HUES6 (cell line): ENCODE results near the gene RNF208.
"Not testable (repeated sequence)": the region's sequence is repeated elsewhere in the genome, so short reads cannot be mapped to it uniquely, and the experiment has no call there.

ENCODE experiments used
- H3K27ac ChIP-seq: 2 replicates; pipeline ENCODE4 v1.7.0; 2013; ENCODE audit warnings: low read depth, mild to moderate bottlenecking, low read length, inconsistent platforms
- H3K27me3 ChIP-seq: 2 replicates; pipeline ENCODE4 v1.6.1; 2013; ENCODE audit warnings: low read length; ENCODE audit not compliant: control insufficient read depth, insufficient read depth
- H3K36me3 ChIP-seq: 2 replicates; pipeline ENCODE4 v1.6.1; 2013; ENCODE audit warnings: low read length; ENCODE audit not compliant: control insufficient read depth, insufficient read depth
- H3K4me1 ChIP-seq: 2 replicates; pipeline ENCODE4 v1.6.1; 2013; ENCODE audit warnings: low read length; ENCODE audit not compliant: control insufficient read depth, insufficient read depth
- H3K4me3 ChIP-seq: 2 replicates; pipeline ENCODE4 v1.5.1; 2013; ENCODE audit warnings: low read depth, low read length
- H3K9ac ChIP-seq: one replicate; pipeline ENCODE4 v1.6.1; 2013; ENCODE audit warnings: mild to moderate bottlenecking, low read length
- H3K9me3 ChIP-seq: 2 replicates; pipeline ENCODE4 v1.6.1; 2013; ENCODE audit warnings: low read depth, low read length; ENCODE audit not compliant: control insufficient read depth, insufficient read depth

RNF208 gene

DNA sequence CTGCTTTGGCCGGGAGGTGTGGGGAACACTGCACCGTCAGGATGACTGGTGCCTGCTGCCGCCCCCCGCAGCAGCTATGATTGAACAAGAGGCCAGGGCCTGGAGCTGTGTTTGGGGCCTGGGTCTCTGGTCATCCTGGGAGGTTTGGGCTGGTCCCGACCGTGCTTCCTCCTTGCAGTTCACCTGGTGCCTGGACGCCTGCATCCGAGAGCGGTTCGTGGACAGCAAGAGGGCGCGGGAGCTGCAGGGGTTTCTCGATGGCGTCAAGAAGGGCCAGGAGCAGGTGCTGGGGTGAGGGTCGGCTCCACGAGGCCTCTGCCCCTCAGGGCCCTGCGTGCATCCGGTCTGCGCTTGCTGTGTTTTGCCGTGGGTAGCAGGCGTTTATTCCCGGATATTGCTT, 42.0 kb upstream of the RNF208 start:
- H3K36me3 ChIP-seq: peaks cover 59% of the 10 kb centered on the region
- no peaks in the 10 kb centered on the region for H3K9me3 ChIP-seq
- no peak overlapping the region for H3K27ac ChIP-seq
- no peak overlapping the region for H3K4me3 ChIP-seq
- H3K4me1 ChIP-seq: no peaks in the 10 kb centered on the region
- no peaks in the 10 kb centered on the region for H3K27me3 ChIP-seq
- H3K9ac ChIP-seq: no peak overlapping the region

DNA sequence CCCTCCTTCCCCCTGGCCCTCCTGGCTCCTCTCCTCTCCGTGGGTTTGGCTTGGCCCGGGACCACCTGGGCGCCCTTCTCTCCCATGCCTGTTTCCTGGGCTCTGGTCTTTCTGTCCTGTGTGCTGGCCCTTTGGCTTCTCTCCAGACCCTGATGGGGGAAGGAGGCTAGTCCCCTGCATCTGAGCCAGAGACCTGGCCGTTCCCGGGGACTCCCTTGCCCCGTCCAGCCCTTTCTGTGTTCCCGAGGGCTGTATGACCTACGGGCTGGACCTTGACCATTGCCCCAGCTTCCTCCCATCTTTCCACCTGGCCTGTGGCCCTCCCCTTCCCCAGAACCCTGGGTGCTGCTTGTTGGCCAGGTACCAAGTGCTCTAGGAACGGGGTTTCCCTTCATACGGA, 41.5 kb upstream of the RNF208 start:
- Histone ChIP-seq H3K9ac (no peak overlapping the region), H3K9me3 (no peaks in the 10 kb centered on the region)

GRCh38 chr9:137262909-137263285, 40.9 kb upstream of the RNF208 start:
- H3K4me1 ChIP-seq: no peaks in the 10 kb centered on the region
- no peak overlapping the region for H3K9ac ChIP-seq
- no peak overlapping the region for H3K27ac ChIP-seq
- peaks cover 58% of the 10 kb centered on the region for H3K36me3 ChIP-seq
- H3K27me3 ChIP-seq: no peaks in the 10 kb centered on the region
- H3K4me3 ChIP-seq: no peak overlapping the region
- no peaks in the 10 kb centered on the region for H3K9me3 ChIP-seq

More for the DNA sequence above, 41.5 kb upstream of the RNF208 start:
- Histone ChIP-seq H3K4me3 (no peak overlapping the region), H3K36me3 (peaks cover 59% of the 10 kb centered on the region), H3K27me3 (no peaks in the 10 kb centered on the region), H3K27ac (no peak overlapping the region), H3K4me1 (no peaks in the 10 kb centered on the region)

DNA sequence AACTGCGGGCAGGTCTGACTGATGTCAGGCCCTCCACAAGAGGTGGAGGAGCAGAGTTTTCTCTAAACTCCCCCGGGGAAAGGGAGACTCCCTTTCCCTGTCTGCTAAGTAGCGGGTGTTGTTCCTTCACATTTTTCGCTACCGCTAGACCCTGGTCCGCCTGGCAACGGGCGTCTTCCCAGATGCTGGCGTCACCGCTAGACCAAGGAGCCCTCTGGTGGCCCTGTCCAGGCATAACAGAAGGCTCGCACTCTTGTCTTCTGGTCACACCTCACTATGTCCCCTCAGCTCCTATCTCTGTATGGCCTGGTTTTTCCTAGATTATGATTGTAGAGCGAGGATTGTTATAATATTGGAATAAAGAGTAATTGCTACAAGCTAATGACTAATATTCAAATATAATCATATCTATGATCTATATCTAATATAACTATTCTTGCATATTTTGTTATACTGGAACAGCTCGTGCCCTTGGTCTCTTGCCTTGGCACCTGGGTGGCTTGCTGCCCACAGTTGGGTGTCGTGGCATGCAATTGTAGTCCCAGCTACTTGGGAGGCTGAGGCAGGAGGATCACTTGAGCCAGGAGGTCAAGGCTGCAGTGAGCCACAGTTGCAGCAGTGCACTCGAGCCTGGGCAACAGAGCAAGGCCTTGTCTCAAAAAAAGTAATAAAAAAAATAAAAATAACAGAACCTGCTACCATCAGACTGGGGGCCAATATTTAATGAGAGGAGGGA, 40.3 kb upstream of the RNF208 start:
- peaks cover 53% of the 10 kb centered on the region for H3K36me3 ChIP-seq
- not testable (repeated sequence) for H3K4me3 ChIP-seq, H3K9ac ChIP-seq, H3K4me1 ChIP-seq, H3K27me3 ChIP-seq, H3K27ac ChIP-seq, H3K9me3 ChIP-seq

- peak overlapping the region; percentile 100; the same call in 1 of the 2 replicates for H3K4me3 ChIP-seq
- H3K36me3 ChIP-seq: peaks cover 23% of the 10 kb centered on the region
- peaks cover 18% of the 10 kb centered on the region for H3K4me1 ChIP-seq
- H3K9ac ChIP-seq: no peak overlapping the region
- no peaks in the 10 kb centered on the region for H3K9me3 ChIP-seq
- no peaks in the 10 kb centered on the region for H3K27me3 ChIP-seq
- no peak overlapping the region for H3K27ac ChIP-seq
Measured at GRCh38 chr9:137256856-137257255, 34.8 kb upstream of the RNF208 start.

- Histone ChIP-seq H3K9me3 (no peaks in the 10 kb centered on the region), H3K4me1 (peaks cover 19% of the 10 kb centered on the region), H3K4me3 (peak overlapping the region; percentile 100), H3K36me3 (peaks cover 23% of the 10 kb centered on the region), H3K27ac (no peak overlapping the region), H3K9ac (peak overlapping the region; percentile 82), H3K27me3 (no peaks in the 10 kb centered on the region)
Measured at GRCh38 chr9:137256362-137256761, 34.3 kb upstream of the RNF208 start.

DNA sequence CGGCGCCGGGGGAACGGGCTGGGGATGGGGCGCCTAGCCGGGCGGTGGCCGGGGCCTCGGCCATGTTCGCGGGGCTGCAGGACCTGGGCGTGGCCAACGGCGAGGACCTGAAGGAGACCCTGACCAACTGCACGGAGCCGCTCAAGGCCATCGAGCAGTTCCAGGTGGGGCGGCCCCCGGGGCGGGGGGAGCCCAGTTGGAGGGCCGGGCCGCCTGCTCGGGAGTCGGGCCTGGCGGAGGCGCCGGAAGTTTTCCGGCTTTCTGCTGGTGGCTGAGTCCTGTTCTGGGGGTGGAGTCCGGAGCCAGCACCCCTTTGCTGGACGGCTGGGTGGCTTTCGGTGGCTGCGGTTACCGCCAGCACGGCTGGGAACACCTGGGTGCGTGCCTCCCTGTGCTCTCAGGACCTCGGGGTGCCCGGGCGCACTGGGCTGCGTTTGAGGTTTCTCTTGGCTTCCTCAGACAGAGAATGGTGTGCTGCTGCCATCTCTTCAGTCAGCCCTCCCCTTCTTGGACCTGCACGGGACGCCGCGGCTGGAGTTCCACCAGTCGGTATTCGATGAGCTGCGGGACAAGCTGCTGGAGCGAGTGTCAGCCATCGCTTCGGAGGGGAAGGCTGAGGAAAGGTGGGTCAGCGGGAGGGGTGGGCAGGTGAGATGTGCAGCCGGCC, 33.5 kb upstream of the RNF208 start:
- Histone ChIP-seq H3K27ac (peak overlapping the region; percentile 85; the same call in 1 of the 2 replicates), H3K4me1 (peaks cover 25% of the 10 kb centered on the region), H3K4me3 (peak overlapping the region; percentile 100)

DNA sequence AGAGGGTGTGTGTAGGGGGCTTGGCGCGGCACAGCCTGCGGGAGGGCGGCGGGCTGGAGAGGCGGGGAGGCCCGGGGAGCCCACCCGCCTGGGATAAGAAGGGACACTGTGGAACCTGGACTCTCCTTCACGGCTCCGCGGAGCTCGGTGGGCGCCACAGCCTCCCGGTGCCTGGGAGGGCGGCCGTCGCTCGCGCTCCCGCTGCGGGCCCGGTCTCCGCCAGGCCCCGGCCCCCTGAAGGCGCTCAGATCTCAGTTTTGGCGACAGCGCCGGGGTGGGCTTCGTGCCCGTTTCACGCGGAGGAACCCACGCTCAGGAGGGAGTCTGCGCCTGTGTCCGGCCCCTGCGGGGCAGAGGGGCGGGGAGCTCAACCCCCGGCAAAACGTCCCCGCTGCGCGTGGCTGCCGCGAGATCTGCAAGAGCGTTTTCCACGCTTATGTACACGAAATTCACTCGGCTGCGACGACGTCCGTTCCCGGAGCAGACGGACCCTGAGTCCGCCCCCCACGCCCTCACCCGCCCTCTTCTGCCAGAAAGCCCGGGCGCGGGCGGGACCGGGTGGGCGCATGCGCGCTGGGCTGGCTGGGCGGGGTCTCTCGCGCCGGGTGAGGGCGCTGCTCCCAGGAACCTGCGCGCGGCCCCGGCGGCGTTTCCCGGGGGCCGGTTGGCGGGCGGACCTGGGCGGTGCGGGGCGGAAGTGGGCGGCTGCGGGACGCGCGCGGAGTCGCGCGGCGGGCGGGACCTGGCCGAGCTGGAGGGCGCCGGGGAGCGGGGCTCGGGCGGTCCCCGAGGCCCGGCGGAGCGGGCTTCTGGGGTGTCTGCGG, 32.8 kb upstream of the RNF208 start, which contains the start of gene NELFB:
Gene NELFB, plus strand, starts transcription at position 704 of the 824 bp plus-strand sequence.
- H3K36me3 ChIP-seq: peaks cover 23% of the 10 kb centered on the region
- peak within 1 kb of the TSS; percentile 82 for H3K9ac ChIP-seq
- H3K27me3 ChIP-seq: no peaks in the 10 kb centered on the region
- H3K9me3 ChIP-seq: no peaks in the 10 kb centered on the region
- H3K4me1 ChIP-seq: peaks cover 30% of the 10 kb centered on the region
- H3K27ac ChIP-seq: peak within 1 kb of the TSS; percentile 85; the same call in 1 of the 2 replicates
- peak within 1 kb of the TSS; percentile 100 for H3K4me3 ChIP-seq

More for the DNA sequence above, 33.5 kb upstream of the RNF208 start:
- no peaks in the 10 kb centered on the region for H3K9me3 ChIP-seq
- H3K36me3 ChIP-seq: peaks cover 23% of the 10 kb centered on the region
- no peaks in the 10 kb centered on the region for H3K27me3 ChIP-seq
- peak overlapping the region; percentile 82 for H3K9ac ChIP-seq

- Histone ChIP-seq H3K4me1 (peaks cover 30% of the 10 kb centered on the region), H3K27ac (no peak overlapping the region), H3K27me3 (no peaks in the 10 kb centered on the region), H3K4me3 (peak overlapping the region; percentile 100), H3K9ac (peak overlapping the region; percentile 66), H3K36me3 (peaks cover 19% of the 10 kb centered on the region), H3K9me3 (no peaks in the 10 kb centered on the region)
Measured at GRCh38 chr9:137253717-137254623, 31.9 kb upstream of the RNF208 start.
